ENCODE data around the gene MTHFD1L. TPM values are rescaled to one million over a fixed set of nuclear protein-coding genes. Genes with fewer than 3 reads are reported as not detected.

MTHFD1L gene
- total RNA-seq, 4 donors from 2014 or later = 0.35 to 1.6 (median 0.59) TPM; not detected in 1

GRCh38 chr6:150905769-150906168 lies 40.3 kb downstream of the MTHFD1L start:
- no peak overlapping the region for H3K4me3 ChIP-seq
- H3K9me3 ChIP-seq = no peaks in the 10 kb centered on the region
- no peaks in the 10 kb centered on the region for H3K27me3 ChIP-seq
- H3K27ac ChIP-seq = no peak overlapping the region
- ATAC-seq (no peak), DNase-seq (no peak)
- no peak for TF ChIP-seq CTCF (IDR thresholded peaks at IDR 0.05 in 4 of 5, conservative IDR thresholded peaks at IDR 0.05 in 1 of 5)
- no peak for TF ChIP-seq POLR2A (IDR thresholded peaks at IDR 0.05)
- no peaks in the 10 kb centered on the region for H3K4me1 ChIP-seq
- H3K36me3 ChIP-seq = no peaks in the 10 kb centered on the region
- in situ Hi-C loops (cut with MboI; ENCODE audit: low sequenced_read_pairs in 4 of 4) (no loop called here), intact Hi-C loops (cut with DNase I; ENCODE audit: low total_unique reads) (no loop called here)

GRCh38 chr6:150906641-150907326 lies 41.3 kb downstream of the MTHFD1L start:
- no peak overlapping the region for H3K4me3 ChIP-seq
- H3K9me3 ChIP-seq = no peaks in the 10 kb centered on the region
- intact Hi-C loops (cut with DNase I; ENCODE audit: low total_unique reads) = no loop called here
- DNase-seq = no peak
- H3K27me3 ChIP-seq = no peaks in the 10 kb centered on the region
- no peak overlapping the region for H3K27ac ChIP-seq
- no peak for TF ChIP-seq CTCF (IDR thresholded peaks at IDR 0.05 in 4 of 5, conservative IDR thresholded peaks at IDR 0.05 in 1 of 5)
- ATAC-seq = no peak
- no peaks in the 10 kb centered on the region for H3K4me1 ChIP-seq
- H3K36me3 ChIP-seq = no peaks in the 10 kb centered on the region
- in situ Hi-C loops (cut with MboI; ENCODE audit: low sequenced_read_pairs in 4 of 4) = no loop called here

DNA sequence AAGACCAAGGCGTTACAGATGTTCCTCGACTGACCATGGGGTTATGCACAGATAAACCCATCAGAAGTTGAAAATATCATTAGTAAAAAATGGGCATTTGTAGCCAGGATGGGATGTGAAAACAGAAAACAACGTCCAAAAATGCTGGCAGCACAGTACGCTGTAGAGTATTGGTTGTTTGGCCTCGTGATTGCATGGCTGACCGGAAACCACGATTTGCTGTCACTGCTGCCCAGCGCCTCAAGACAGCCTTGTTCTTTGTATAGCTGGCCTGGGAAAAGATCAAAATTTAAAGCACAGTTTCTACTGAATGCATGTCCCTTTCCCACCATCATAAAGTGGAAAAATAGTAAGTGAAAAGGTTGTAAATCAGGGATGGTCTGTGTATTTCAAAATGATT lies 41.9 kb downstream of the MTHFD1L start:
- Histone ChIP-seq H3K9me3 (no peaks in the 10 kb centered on the region), H3K27ac (no peak overlapping the region), H3K4me3 (no peak overlapping the region), H3K4me1 (no peaks in the 10 kb centered on the region), H3K27me3 (no peaks in the 10 kb centered on the region), H3K36me3 (no peaks in the 10 kb centered on the region)
- in situ Hi-C loops (cut with MboI; ENCODE audit: low sequenced_read_pairs in 4 of 4) = no loop called here
- ATAC-seq = no peak
- TF ChIP-seq POLR2A (IDR thresholded peaks at IDR 0.05) (no peak), CTCF (IDR thresholded peaks at IDR 0.05 in 4 of 5, conservative IDR thresholded peaks at IDR 0.05 in 1 of 5) (no peak)
- DNase-seq = no peak
- intact Hi-C loops (cut with DNase I; ENCODE audit: low total_unique reads) = no loop called here

GRCh38 chr6:150908901-150909300 lies 43.4 kb downstream of the MTHFD1L start:
- no peaks in the 10 kb centered on the region for H3K9me3 ChIP-seq
- no peak for DNase-seq
- TF ChIP-seq CTCF (IDR thresholded peaks at IDR 0.05 in 4 of 5, conservative IDR thresholded peaks at IDR 0.05 in 1 of 5) = no peak
- no peak for TF ChIP-seq POLR2A (IDR thresholded peaks at IDR 0.05)
- no peaks in the 10 kb centered on the region for H3K4me1 ChIP-seq
- in situ Hi-C loops (cut with MboI; ENCODE audit: low sequenced_read_pairs in 4 of 4) (no loop called here), intact Hi-C loops (cut with DNase I; ENCODE audit: low total_unique reads) (no loop called here)
- no peaks in the 10 kb centered on the region for H3K36me3 ChIP-seq
- no peak for ATAC-seq
- no peak overlapping the region for H3K4me3 ChIP-seq
- no peak overlapping the region for H3K27ac ChIP-seq
- H3K27me3 ChIP-seq = no peaks in the 10 kb centered on the region

DNA sequence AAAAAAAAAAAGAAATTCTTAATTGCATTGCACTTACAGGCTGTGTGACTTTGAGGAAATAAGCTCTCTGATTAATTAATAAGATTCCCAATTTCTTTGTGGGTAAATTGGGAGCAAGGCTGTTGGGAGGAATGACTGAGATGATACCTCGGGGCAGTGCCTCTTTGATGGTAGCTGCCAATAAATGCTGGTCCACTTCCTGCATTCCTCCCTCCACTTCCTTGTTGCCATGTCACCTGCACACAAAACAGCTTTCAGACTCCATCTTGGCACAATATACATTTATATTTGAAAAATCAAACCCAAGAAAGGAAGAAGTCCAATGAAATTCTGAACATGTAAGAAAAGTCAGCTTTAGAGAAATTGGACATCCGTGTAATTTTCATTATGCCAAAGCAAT lies 45.1 kb downstream of the MTHFD1L start:
- no peaks in the 10 kb centered on the region for H3K9me3 ChIP-seq
- TF ChIP-seq CTCF (IDR thresholded peaks at IDR 0.05 in 4 of 5, conservative IDR thresholded peaks at IDR 0.05 in 1 of 5) (no peak), POLR2A (IDR thresholded peaks at IDR 0.05) (no peak)
- H3K4me1 ChIP-seq = no peaks in the 10 kb centered on the region
- DNase-seq (no peak), ATAC-seq (no peak)
- no peak overlapping the region for H3K27ac ChIP-seq
- no peaks in the 10 kb centered on the region for H3K27me3 ChIP-seq
- in situ Hi-C loops (cut with MboI; ENCODE audit: low sequenced_read_pairs in 4 of 4) = no loop called here
- no peak overlapping the region for H3K4me3 ChIP-seq
- intact Hi-C loops (cut with DNase I; ENCODE audit: low total_unique reads) = no loop called here
- no peaks in the 10 kb centered on the region for H3K36me3 ChIP-seq
